ENCODE results near the gene SH3GL1.

GRCh38 chr19:4369109-4369887 lies 31.0 kb downstream of the SH3GL1 start:
- no peak for TF ChIP-seq CTCF (conservative IDR thresholded peaks at IDR 0.05; ENCODE audit: low read depth in 2 of 2)
- TF ChIP-seq EZH2 (IDR thresholded peaks at IDR 0.05; ENCODE audit: low read depth, unreplicated experiment): no peak
- TF ChIP-seq CREB1 (CRISPR knock-in tag; IDR thresholded peaks at IDR 0.05; ENCODE audit: low read depth): no peak
- TF ChIP-seq POLR2AphosphoS5 (IDR thresholded peaks at IDR 0.05; ENCODE audit: low read depth): no peak
- TF ChIP-seq EZH2phosphoT487 (IDR thresholded peaks at IDR 0.05; ENCODE audit: unreplicated experiment): no peak
- no peak for TF ChIP-seq REST (IDR thresholded peaks at IDR 0.05; ENCODE audit: unreplicated experiment)
- no peak for TF ChIP-seq STAT1 (IDR thresholded peaks at IDR 0.05; ENCODE audit: unreplicated experiment)
- TF ChIP-seq NANOG (IDR thresholded peaks at IDR 0.05; ENCODE audit: borderline replicate concordance): no peak
- no peak for TF ChIP-seq ETS1 (IDR thresholded peaks at IDR 0.05)
- no peak for TF ChIP-seq ZNF331 (CRISPR knock-in tag; IDR thresholded peaks at IDR 0.05; ENCODE audit: low read depth)
- no peak for TF ChIP-seq ZNF114 (CRISPR knock-in tag; IDR thresholded peaks at IDR 0.05)
- no peak for TF ChIP-seq JUNB (IDR thresholded peaks at IDR 0.05; ENCODE audit: unreplicated experiment)
